ENCODE measurements around the gene HRH3.

GRCh38 chr20:62225026-62225425, 4.9 kb upstream of the HRH3 start:
- TF ChIP-seq, protein P1, sequence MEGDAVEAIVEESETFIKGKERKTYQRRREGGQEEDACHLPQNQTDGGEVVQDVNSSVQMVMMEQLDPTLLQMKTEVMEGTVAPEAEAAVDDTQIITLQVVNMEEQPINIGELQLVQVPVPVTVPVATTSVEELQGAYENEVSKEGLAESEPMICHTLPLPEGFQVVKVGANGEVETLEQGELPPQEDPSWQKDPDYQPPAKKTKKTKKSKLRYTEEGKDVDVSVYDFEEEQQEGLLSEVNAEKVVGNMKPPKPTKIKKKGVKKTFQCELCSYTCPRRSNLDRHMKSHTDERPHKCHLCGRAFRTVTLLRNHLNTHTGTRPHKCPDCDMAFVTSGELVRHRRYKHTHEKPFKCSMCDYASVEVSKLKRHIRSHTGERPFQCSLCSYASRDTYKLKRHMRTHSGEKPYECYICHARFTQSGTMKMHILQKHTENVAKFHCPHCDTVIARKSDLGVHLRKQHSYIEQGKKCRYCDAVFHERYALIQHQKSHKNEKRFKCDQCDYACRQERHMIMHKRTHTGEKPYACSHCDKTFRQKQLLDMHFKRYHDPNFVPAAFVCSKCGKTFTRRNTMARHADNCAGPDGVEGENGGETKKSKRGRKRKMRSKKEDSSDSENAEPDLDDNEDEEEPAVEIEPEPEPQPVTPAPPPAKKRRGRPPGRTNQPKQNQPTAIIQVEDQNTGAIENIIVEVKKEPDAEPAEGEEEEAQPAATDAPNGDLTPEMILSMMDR (IDR thresholded peaks at IDR 0.05; ENCODE audit: insufficient read depth, low read depth, low read length): no peak
- no peak for TF ChIP-seq EZH2 (IDR thresholded peaks at IDR 0.05; ENCODE audit: insufficient read depth, low read length)

Data from astrocyte (in vitro differentiated cells and primary cell).